MCF 10A (cell line): ENCODE results near the gene PARM1. TPM values are rescaled to one million over a fixed set of nuclear protein-coding genes. Genes with fewer than 3 reads are reported as not detected.
A peak's percentile ranks its signal among the peaks of the same experiment; 100 is the strongest.

Experiments used
- BruUV-seq: library from RNA; stranded (reverse); fragments of 400-500 nt; replicated peaks from 2 replicates; lab custom pipeline; 2021; lab: Mats Ljungman, UMichigan
- CTCF ChIA-PET: fragments of 300-600 bp; sonication (Branson Sonifier 250); formaldehyde crosslinking; extraction: SDS; loops from one replicate; lab custom pipeline; 2021; ENCODE audit warnings: antibody characterized with exemption, inconsistent platforms; lab: Yijun Ruan, JAX
- POLR2A ChIA-PET: fragments of 300-600, 350-650 bp; sonication (Branson Sonifier 250); formaldehyde crosslinking; extraction: SDS; loops from one replicate; lab custom pipeline; 2020; ENCODE audit warnings: antibody characterized with exemption, inconsistent platforms; lab: Yijun Ruan, JAX
- DNase-seq: peaks from one replicate; pipeline ENCODE4 v3.0.0-alpha.2; 2018; ENCODE audit not compliant: unreplicated experiment
- H3K27ac Mint-ChIP-seq: one replicate; pipeline ENCODE4 v1.8.0; 2022; ENCODE audit warnings: mild to moderate bottlenecking, low read depth, mixed read lengths; ENCODE audit not compliant: unreplicated experiment
- H3K27me3 Mint-ChIP-seq: one replicate; pipeline ENCODE4 v1.8.0; 2022; ENCODE audit warnings: mixed read lengths; ENCODE audit not compliant: insufficient read depth, unreplicated experiment
- H3K36me3 Mint-ChIP-seq: one replicate; pipeline ENCODE4 v1.8.0; 2022; ENCODE audit warnings: mild to moderate bottlenecking, moderate library complexity, mixed read lengths; ENCODE audit not compliant: insufficient read depth, unreplicated experiment
- H3K4me1 Mint-ChIP-seq: one replicate; pipeline ENCODE4 v1.8.0; 2022; ENCODE audit warnings: mixed read lengths; ENCODE audit not compliant: insufficient read depth, unreplicated experiment
- H3K4me3 Mint-ChIP-seq: one replicate; pipeline ENCODE4 v1.8.0; 2022; ENCODE audit warnings: mild to moderate bottlenecking, moderate library complexity, mixed read lengths; ENCODE audit not compliant: unreplicated experiment
- H3K9me3 Mint-ChIP-seq: one replicate; pipeline ENCODE4 v1.8.0; 2022; ENCODE audit warnings: mixed read lengths; ENCODE audit not compliant: unreplicated experiment
- intact Hi-C: fragments of 100-400 bp; cut with micrococcal nuclease; formaldehyde crosslinking; loops from 2 replicates; pipeline ENCODE4 v1.14.1; 2022
- total RNA-seq: library from RNA; stranded (reverse); gene quantifications from 2 replicates; pipeline ENCODE4 v1.2.3, GENCODE V29; 2022
- TF ChIP-seq, protein P1 (sequence below): fragments of 200-600 bp; IDR thresholded peaks from one replicate; pipeline ENCODE4 v1.8.0; 2022; ENCODE audit warnings: antibody characterized with exemption, mild to moderate bottlenecking; ENCODE audit not compliant: unreplicated experiment

The PARM1 gene
- total RNA-seq, 1 experiment from 2014 or later: 0.58 TPM

DNA sequence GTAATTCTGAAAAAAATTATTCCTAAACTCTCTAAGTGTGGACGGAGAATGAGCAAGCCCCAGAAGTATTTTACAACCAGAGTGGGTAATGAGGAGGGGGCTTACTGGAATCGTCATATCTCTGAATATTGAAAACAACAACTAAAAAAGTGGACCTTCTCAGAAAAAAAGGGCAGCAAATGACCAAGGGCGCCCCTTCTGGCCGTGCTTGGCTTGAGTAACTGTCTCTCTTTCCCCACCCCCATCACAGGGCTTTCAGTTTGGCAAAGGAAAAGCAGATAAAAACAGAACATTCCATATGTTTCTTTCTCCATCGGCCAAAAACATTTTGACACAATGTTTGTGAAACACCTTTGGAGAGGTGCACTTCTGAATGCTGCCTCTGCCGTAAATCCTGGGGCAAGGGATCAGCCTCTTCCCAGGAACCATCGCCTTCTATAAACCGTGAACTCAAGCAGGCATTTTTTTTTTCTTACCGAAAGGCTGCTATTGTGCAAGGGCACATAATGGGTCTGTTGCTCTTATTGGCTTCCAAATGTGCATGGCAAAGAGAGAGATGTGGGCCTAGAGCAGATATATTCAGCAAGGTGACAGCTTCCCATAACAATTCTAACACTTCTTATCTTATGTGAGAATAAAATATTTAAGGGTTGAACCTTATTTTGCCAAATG lies 115.4 kb downstream of the PARM1 start:
- no peak overlapping the region for H3K4me3 Mint-ChIP-seq
- TF ChIP-seq, protein P1, sequence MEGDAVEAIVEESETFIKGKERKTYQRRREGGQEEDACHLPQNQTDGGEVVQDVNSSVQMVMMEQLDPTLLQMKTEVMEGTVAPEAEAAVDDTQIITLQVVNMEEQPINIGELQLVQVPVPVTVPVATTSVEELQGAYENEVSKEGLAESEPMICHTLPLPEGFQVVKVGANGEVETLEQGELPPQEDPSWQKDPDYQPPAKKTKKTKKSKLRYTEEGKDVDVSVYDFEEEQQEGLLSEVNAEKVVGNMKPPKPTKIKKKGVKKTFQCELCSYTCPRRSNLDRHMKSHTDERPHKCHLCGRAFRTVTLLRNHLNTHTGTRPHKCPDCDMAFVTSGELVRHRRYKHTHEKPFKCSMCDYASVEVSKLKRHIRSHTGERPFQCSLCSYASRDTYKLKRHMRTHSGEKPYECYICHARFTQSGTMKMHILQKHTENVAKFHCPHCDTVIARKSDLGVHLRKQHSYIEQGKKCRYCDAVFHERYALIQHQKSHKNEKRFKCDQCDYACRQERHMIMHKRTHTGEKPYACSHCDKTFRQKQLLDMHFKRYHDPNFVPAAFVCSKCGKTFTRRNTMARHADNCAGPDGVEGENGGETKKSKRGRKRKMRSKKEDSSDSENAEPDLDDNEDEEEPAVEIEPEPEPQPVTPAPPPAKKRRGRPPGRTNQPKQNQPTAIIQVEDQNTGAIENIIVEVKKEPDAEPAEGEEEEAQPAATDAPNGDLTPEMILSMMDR: peak; percentile 10
- ChIA-PET CTCF (no interaction called here), POLR2A (no interaction called here)
- DNase-seq: peak; percentile 5
- intact Hi-C loops: no loop called here
- BruUV-seq: no TSS peak
- peaks cover 7% of the 10 kb centered on the region for H3K9me3 Mint-ChIP-seq
- no peaks in the 10 kb centered on the region for H3K4me1 Mint-ChIP-seq
- H3K36me3 Mint-ChIP-seq: no peaks in the 10 kb centered on the region
- H3K27ac Mint-ChIP-seq: no peak overlapping the region
- H3K27me3 Mint-ChIP-seq: no peaks in the 10 kb centered on the region

DNA sequence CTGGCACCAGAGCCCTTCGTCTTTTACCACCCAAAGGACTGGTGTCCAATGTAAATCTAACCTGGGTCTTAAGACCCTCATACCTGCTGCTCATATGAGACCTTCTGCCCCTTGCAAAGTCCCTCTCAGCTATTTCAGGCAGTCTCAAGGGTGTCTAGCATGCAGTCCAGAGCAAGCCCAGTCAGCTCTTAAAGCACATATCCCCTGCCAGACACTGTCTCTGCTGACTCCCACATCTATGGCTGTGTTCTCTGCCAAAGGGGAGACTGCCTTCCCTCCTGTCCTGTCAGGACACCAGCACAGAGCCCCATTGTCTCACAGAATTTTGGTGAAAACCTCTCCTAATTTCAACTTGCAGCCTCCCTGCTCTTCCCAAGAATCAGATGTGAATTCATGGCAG lies 118.5 kb downstream of the PARM1 start:
- BruUV-seq: no TSS peak
- H3K27me3 Mint-ChIP-seq: no peaks in the 10 kb centered on the region
- POLR2A ChIA-PET: no interaction called here

DNA sequence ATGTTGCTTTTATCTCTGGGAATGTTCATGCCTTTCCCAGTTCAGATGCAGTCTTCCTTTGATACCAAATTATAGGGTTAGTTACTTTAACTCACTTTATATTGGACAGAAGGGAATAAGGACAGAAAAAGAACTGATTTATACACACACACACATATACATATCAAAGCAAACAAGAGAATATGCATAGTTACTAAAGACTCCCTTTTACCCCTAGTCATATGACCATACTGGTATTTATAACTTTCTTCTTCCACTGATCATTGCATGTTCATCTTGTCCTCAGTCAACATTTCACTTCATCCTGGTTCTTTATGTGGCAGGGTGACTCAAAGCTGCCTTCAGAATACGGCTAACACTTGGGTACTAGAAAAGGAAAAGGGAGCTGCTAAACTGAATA lies 120.4 kb downstream of the PARM1 start:
- no TSS peak for BruUV-seq
- no peaks in the 10 kb centered on the region for H3K27me3 Mint-ChIP-seq
- no peaks in the 10 kb centered on the region for H3K36me3 Mint-ChIP-seq
- H3K27ac Mint-ChIP-seq: no peak overlapping the region
- no peak for DNase-seq
- intact Hi-C loops: no loop called here
- H3K9me3 Mint-ChIP-seq: no peaks in the 10 kb centered on the region
- no peaks in the 10 kb centered on the region for H3K4me1 Mint-ChIP-seq
- CTCF ChIA-PET: no interaction called here
- POLR2A ChIA-PET: interaction anchor here (0.7 kb wide), 1 partner anchor 105 kb away, joined by 3 read pairs; no protein-coding TSS in a partner anchor
- TF ChIP-seq, protein P1: no peak
- H3K4me3 Mint-ChIP-seq: no peak overlapping the region

More for the DNA sequence above, 118.5 kb downstream of the PARM1 start:
- CTCF ChIA-PET: interaction anchor here (1.4 kb wide), 1 partner anchor 15 kb away, joined by 5 read pairs; no protein-coding TSS in a partner anchor
- no peak for DNase-seq
- no peaks in the 10 kb centered on the region for H3K36me3 Mint-ChIP-seq
- TF ChIP-seq, protein P1: no peak
- no peaks in the 10 kb centered on the region for H3K9me3 Mint-ChIP-seq
- H3K27ac Mint-ChIP-seq: no peak overlapping the region
- no peaks in the 10 kb centered on the region for H3K4me1 Mint-ChIP-seq
- no peak overlapping the region for H3K4me3 Mint-ChIP-seq
- intact Hi-C loops: no loop called here

DNA sequence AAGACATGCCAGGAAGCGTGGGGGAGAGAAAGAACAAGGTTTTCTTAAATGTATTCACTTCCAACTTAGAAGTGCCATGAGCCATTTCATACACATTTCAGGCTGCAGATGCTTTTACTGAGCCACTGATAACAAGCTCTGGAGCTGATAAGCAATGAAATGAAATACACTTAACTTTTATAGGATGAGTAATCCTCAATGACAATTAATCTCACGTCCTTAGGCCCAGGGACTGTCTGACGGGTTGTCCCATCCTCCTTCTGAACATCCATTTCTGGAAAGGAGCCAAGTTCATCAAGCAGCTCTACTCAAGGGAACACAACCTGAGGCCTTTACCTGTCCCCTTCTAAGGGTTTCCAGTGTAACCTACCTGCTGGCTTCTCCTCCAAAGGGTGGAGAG lies 121.2 kb downstream of the PARM1 start:
- POLR2A ChIA-PET: interaction anchor here (0.7 kb wide), 1 partner anchor 104 kb away, joined by 3 read pairs; no protein-coding TSS in a partner anchor
- Mint-ChIP-seq H3K4me1 (no peaks in the 10 kb centered on the region), H3K27me3 (no peaks in the 10 kb centered on the region), H3K36me3 (no peaks in the 10 kb centered on the region), H3K4me3 (no peak overlapping the region), H3K27ac (no peak overlapping the region), H3K9me3 (no peaks in the 10 kb centered on the region)
- TF ChIP-seq, protein P1: no peak
- intact Hi-C loops: no loop called here
- DNase-seq: no peak
- no TSS peak for BruUV-seq
- CTCF ChIA-PET: interaction anchor here (0.7 kb wide), 1 partner anchor 1372 kb away, joined by 3 read pairs; no protein-coding TSS in a partner anchor
